Measurements from ENCODE around the gene C2CD2. TPM values are rescaled to one million over a fixed set of nuclear protein-coding genes. Genes with fewer than 3 reads are reported as not detected.

Gene C2CD2
- total and polyA plus RNA-seq, 2 of the 8 experiments (the other 6 are each of a cell fraction or from before 2014, with no cell fraction given) = 10.4 to 13.0 TPM

- H2BK12ac ChIP-seq (ENCODE audit: low read depth, low read length) = no peak overlapping the region
- no peak overlapping the region for H3K56ac ChIP-seq (replicated peaks; ENCODE audit: insufficient read length, low read depth, low read length)
- no peak overlapping the region for H4K5ac ChIP-seq (ENCODE audit: insufficient read length, low read depth, low read length)
- no peaks in the 10 kb centered on the region for H3K79me2 ChIP-seq (ENCODE audit: control insufficient read depth in 1 of 2, insufficient read depth in 2 of 2, low read length in 2 of 2)
- TF ChIP-seq SUZ12 (IDR thresholded peaks at IDR 0.05; ENCODE audit: low read length) = no peak
- TF ChIP-seq RAD21 (IDR thresholded peaks at IDR 0.05 in 1 of 2, conservative IDR thresholded peaks at IDR 0.05 in 1 of 2; ENCODE audit: low read depth in 2 of 2, low read length in 2 of 2) = no peak
- H3K4me1 ChIP-seq (replicated peaks in 1 of 4; ENCODE audit: control insufficient read depth in 3 of 4, insufficient read depth in 4 of 4, low read length in 3 of 4) = no peaks in the 10 kb centered on the region
- H2AK5ac ChIP-seq (ENCODE audit: low read depth, low read length) = no peak overlapping the region
- no peaks in the 10 kb centered on the region for H3K27me3 ChIP-seq (replicated peaks in 1 of 4; ENCODE audit: control insufficient read depth in 3 of 4, extremely low read depth in 1 of 4, insufficient read depth in 3 of 4, low read length in 3 of 4)
- no peak for DNase-seq (ENCODE audit: low read depth in 1 of 2, low spot score in 2 of 2)
- no peak for FAIRE-seq
- no peak overlapping the region for H3K23ac ChIP-seq (ENCODE audit: insufficient read length)
- no peak overlapping the region for H3K4ac ChIP-seq (replicated peaks; ENCODE audit: insufficient read length, low read depth, low read length)
- H3K36me3 ChIP-seq (ENCODE audit: control insufficient read depth in 2 of 4, insufficient read depth in 4 of 4, low read length in 3 of 4) = peaks cover 0 to 11% (median under 1%) of the 10 kb centered on the region in 4 experiments; a peak in 3 of 8 replicates
- H2BK15ac ChIP-seq (ENCODE audit: low read length) = no peak overlapping the region
- H3K9ac ChIP-seq (replicated peaks in 1 of 4; ENCODE audit: extremely low read depth in 1 of 4, low read depth in 3 of 4, low read length in 3 of 4) = no peak overlapping the region
- H4K20me1 ChIP-seq (replicated peaks in 1 of 2; ENCODE audit: control insufficient read depth in 1 of 2, insufficient read depth in 2 of 2, low read length in 2 of 2) = no peaks in the 10 kb centered on the region
- H3K18ac ChIP-seq (ENCODE audit: extremely low read depth, low read length) = no peak overlapping the region
- H3K27ac ChIP-seq (ENCODE audit: low read depth, low read length) = no peak overlapping the region
- no peaks in the 10 kb centered on the region for H3K23me2 ChIP-seq (ENCODE audit: low read depth, low read length)
- H3K14ac ChIP-seq (ENCODE audit: insufficient read length) = no peak overlapping the region
- ChIA-PET CTCF (ENCODE audit: partially characterized antibody) (interaction anchor here (0.7 to 1.5 kb wide), 2 partner anchors 10 to 169 kb away, joined by 3 to 4 read pairs; no protein-coding TSS in a partner anchor), POLR2A (ENCODE audit: partially characterized antibody) (no interaction called here)
- no peaks in the 10 kb centered on the region for H3K79me1 ChIP-seq (ENCODE audit: low read depth, low read length)
- H3K4me2 ChIP-seq (ENCODE audit: insufficient read depth in 1 of 2, low read depth in 2 of 2, low read length in 2 of 2) = no peak overlapping the region
- H2BK120ac ChIP-seq (replicated peaks; ENCODE audit: low read depth, low read length) = no peak overlapping the region
- no peaks in the 10 kb centered on the region for H3K9me3 ChIP-seq (ENCODE audit: insufficient read depth in 2 of 2, low read depth in 1 of 2, low read length in 1 of 2)
- 90% methylated on average over 6 of the region's 6 CpGs; no CpG with 5 or more reads in 1 of the 2 experiments for WGBS, 2 experiments (ENCODE audit: extremely low coverage in 1 of 2, insufficient coverage in 1 of 2, insufficient read length in 1 of 2, insufficient replicate concordance in 2 of 2, low coverage in 1 of 2, low lambda C conversion rate in 2 of 2, missing lambda C conversion rate in 1 of 2)
- H4K8ac ChIP-seq (ENCODE audit: extremely low read depth, insufficient read depth, low read length) = no peak overlapping the region
- H2AFZ ChIP-seq (ENCODE audit: low read length) = no peak overlapping the region
- H2BK20ac ChIP-seq (ENCODE audit: low read length) = no peak overlapping the region
- H4K91ac ChIP-seq (replicated peaks; ENCODE audit: insufficient read length, low read length) = no peak overlapping the region
- H3K4me3 ChIP-seq (ENCODE audit: extremely low read depth in 1 of 4, insufficient read depth in 2 of 4, low read depth in 3 of 4, low read length in 4 of 4) = no peak overlapping the region
- no peak overlapping the region for H2BK5ac ChIP-seq (ENCODE audit: low read depth, low read length)
Measured at GRCh38 chr21:41985662-41986416, 32.0 kb upstream of the C2CD2 start.
